ENCODE data around the gene ZNF593.

ZNF593 gene

DNA sequence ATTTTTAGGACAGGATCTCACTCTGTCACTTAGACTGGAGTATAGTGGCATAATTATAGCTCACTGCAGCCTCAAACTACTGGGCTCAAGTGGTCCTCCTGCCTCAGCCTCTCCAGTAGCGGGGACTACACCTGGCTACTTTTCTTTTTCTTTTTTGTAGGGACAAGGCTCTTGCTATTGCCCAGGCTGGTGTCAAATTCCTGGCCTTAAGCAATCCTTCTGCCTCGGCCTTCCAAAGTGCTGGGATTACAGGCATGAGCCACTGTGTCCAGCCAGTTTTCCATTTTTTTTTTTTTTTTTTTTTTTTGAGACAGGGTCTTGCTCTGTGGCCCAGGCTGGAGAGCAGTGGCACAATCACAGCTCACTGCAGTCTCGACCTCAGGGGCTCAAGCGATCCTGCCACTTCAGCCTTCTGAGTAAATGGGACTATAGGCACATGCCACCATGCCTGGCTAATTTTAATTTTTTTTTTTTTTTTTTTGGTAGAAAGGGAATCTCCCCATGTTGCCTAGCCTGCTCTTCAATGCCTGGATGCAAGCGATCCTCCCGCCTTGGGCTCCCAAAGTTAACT, 43.7 kb downstream of the ZNF593 start:
- DNase-seq: no peak

DNA sequence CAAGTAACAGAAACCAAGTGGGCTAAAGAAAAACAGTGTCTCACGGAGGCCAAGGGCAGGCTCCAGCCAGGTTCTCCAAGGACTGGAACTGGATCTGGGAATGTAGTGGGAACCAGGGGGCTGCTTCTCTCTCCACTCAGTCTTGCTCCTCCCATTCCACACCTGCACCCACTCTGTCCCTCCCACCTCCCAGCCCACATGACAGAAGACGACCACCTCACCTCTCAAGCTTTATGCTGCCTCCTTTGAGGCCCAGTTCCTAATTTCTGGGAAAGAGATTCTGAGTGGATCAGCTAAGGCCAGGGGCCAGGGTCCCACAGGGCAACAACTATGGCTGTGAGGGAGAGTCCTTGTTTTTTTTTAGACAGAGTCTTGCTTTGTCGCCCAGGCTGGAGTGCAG, 45.5 kb downstream of the ZNF593 start:
- DNase-seq: no peak

DNA sequence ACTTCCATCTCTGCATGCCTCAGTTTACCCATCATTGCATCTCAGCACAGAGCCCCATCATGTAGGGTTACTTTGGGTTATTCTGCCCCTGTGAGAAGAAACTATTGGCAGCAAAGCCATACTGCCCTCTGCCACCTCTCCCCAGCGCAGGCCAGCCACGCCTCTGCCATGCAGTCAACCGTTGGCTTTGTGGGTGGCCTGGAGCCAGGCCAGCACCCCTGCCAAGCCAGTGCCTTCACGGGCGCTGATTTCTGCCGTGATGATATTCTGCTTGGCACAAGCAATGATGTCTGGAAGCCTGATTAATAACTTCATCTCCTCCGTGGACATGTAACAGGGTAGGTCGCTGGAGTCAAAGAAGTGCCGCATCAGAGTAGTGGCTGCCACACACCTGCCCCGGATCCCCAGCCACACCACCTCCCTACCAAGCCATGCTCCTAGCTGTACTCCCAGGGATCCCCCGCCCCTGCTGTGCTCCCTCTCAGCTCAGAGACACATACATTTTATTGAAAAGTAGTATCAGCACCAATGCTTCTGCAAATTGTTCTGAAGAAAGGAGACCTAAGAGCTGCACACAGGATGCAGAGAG, 49.3 kb downstream of the ZNF593 start:
- no peak for DNase-seq

All from activated CD8-positive, alpha-beta memory T cell treated with anti-CD3 and anti-CD28 coated beads, Interleukin-2, amount 50 U/mL, for 4 hours (primary cell).